GM21576 (cell line): Measurements from ENCODE around the gene DHX40.
"Not testable (repeated sequence)": the region's sequence is repeated elsewhere in the genome, so short reads cannot be mapped to it uniquely, and the experiment has no call there.

Source experiments
- ATAC-seq: cut with Tn5 transposase; IDR thresholded peaks from one replicate; pipeline ENCODE4 v1.9.1; 2021; ENCODE audit warnings: mild to moderate bottlenecking, moderate library complexity; ENCODE audit not compliant: unreplicated experiment

The DHX40 gene

GRCh38 chr17:59565171-59565958 is at the start of gene DHX40:
Gene DHX40 (plus strand): TSS chr17:59565610. CDS start chr17:59565672, 62 bp downstream.
- peak; percentile 78 for ATAC-seq

GRCh38 chr17:59516451-59516850 is 49.0 kb upstream of the DHX40 start:
- ATAC-seq: no peak

- ATAC-seq: no peak
Measured at GRCh38 chr17:59519132-59519531, 46.3 kb upstream of the DHX40 start.

DNA sequence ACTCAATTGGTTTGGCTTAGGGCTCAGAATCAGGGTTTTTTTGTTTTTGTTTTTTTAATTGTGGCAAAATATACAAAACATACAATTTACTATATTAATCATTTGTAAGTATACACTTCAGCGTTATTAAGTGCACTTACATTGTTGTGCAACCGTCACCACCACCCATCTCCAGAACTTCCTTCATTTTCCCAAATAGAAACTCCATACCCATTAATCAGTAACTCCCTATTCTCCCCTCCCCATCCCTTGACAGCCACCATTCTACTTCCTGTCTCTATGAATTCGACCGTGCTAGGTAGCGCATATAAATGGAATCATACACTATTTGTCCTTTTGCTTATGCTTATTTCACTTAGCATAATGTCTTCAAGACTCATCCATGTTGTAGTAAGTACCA is 45.2 kb upstream of the DHX40 start:
- no peak for ATAC-seq

DNA sequence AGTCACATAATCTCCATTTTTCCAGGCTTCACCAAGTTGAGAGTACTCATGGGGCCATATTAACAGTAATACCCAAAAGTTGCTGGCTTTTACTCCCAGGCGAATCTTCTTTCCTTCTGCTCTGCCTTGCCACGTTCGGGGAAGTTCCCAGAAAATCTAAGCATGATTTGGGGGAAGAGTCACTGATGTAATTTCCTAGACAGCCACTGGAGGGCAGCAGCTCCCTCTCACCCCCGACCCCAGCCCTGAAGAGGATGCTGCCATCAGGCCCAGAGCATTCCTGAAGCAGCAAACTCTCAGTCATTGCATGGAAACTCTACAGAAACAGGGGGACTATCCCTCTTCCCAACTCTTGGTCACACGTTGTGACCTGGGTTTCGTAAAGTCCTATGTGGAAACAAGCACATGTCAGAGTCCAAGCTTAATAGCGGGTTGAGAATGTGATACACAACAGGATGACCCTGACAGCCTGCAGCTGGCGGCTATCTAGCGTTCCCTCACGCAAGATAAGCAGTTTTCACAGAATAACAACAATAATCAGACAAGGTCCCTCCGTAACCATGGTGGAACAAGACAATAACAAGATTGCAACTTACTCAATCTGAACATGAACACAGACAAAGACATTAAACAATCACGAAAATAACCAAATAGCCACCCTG is 43.8 kb upstream of the DHX40 start:
- ATAC-seq: no peak

GRCh38 chr17:59524930-59525329 is 40.5 kb upstream of the DHX40 start:
- ATAC-seq: not testable (repeated sequence)

- no peak for ATAC-seq
Measured at GRCh38 chr17:59525668-59526067, 39.7 kb upstream of the DHX40 start.

GRCh38 chr17:59526451-59526850 is 39.0 kb upstream of the DHX40 start:
- ATAC-seq: no peak

DNA sequence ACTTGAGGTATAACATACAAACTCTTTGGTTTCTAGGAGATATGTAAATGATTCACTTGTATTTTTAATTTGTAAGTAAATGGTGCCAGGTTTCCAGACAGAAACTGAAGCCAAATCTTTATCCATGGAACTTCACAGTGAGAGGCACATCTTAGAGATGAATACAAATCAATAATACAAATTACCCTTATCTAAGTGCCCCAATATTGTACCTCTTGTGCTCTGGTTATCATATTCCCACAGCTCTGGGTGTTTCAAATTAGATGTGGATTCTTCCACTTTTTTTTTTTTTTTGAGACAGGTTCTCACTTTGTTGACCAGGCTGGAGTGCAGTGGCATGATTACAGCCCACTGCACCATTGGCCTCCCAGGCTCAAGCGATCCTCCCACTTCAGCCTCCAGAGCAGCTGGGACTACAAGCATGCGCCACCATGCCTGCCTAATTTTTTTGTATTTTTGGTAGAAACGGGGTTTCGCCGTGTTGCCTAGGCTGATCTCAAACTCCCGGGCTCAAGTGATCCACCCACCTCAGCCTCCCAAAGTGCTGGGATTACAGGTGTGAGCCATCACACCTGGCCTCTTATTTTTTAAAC is 38.0 kb upstream of the DHX40 start:
- ATAC-seq: no peak

GRCh38 chr17:59527931-59528330 is 37.5 kb upstream of the DHX40 start:
- ATAC-seq: no peak

- no peak for ATAC-seq
Measured at GRCh38 chr17:59530531-59530930, 34.9 kb upstream of the DHX40 start.

GRCh38 chr17:59533694-59534093 is 31.7 kb upstream of the DHX40 start:
- ATAC-seq: no peak

- ATAC-seq: no peak
Measured at GRCh38 chr17:59534583-59534982, 30.8 kb upstream of the DHX40 start.

GRCh38 chr17:59538195-59538909 is 27.1 kb upstream of the DHX40 start:
- ATAC-seq: no peak

DNA sequence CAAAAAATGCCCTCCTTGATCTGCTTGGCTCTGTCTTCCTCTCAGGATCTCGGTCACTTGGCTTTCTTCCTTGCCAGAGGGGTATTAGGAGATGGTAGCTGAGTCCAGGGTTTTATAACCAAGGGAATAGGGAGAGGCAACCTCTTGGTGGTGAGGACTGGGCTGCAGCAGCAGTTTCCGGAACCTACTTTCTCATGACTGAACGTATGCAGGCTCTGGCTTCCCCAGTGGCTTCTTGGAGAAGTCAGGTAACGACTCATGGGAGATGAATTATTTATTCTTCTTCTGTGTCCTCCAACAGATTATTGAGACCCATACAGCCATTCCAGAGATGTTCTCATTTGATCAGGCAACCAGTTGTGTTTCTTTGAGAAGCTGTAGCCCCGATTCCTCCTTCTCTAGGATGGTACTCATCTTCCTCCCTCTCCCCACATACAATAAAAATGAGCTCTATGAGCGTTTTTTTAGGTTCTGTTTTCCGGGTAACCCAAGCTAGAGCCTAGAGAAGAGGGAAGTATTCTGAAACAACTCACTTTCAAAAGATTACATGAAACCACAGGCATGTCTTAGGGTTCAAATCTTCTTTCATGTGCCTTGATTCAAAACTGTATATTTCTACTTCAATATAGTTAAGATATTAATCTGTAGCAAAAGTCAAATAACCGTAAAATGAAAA is 22.3 kb upstream of the DHX40 start:
- ATAC-seq: no peak

DNA sequence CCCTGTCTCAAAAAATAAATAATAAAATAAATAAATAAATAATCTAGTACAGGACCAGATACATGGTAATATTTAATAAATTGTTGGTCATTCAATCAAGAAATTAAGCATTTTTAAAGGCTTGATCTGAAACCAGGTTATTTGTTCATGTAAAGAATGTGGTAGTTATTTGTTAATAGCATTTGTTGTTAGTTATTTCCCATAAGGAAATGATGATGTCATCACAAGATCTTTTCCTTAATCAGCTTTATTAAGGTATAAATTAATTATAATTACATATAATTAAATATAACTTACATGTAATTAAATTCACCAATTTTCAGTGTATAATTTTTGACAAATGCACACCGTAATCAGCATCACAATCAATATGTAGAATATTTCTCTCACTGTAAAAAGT is 19.5 kb upstream of the DHX40 start:
- ATAC-seq: no peak

- no peak for ATAC-seq
Measured at GRCh38 chr17:59547131-59547915, 18.1 kb upstream of the DHX40 start.

DNA sequence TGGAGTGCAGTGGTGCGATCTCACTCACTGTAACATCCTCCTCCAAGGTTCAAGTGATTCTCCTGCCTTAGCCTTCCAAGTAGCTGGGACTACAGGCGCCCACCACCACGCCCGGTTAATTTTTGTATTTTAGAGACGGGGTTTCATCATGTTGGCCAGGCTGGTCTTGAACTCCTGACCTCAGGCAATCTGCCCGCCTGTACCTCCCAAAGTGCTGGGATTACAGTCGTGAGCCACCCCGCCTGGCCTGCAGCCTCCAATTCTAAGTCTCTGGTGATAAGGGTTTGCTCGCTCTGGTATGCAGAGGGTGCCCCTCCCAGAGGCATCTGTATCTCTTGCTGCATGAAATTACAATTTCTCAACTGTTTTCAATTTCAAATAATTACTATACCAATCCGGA is 16.4 kb upstream of the DHX40 start:
- ATAC-seq: not testable (repeated sequence)

- ATAC-seq: no peak
Measured at GRCh38 chr17:59550703-59551102, 14.7 kb upstream of the DHX40 start.

- ATAC-seq: no peak
Measured at GRCh38 chr17:59558039-59558438, 7.4 kb upstream of the DHX40 start.
